Astrocyte (in vitro differentiated cells and primary cell): ENCODE data around the gene SOX4. TPM values are rescaled to one million over a fixed set of nuclear protein-coding genes. Genes with fewer than 3 reads are reported as not detected.
A peak's percentile ranks its signal among the peaks of the same experiment; 100 is the strongest.

ENCODE experiments used
- DNase-seq: peaks from one replicate; pipeline ENCODE4 v3.0.0-alpha.2; 2010; ENCODE audit warnings: low read depth
- FAIRE-seq: peaks from 2 replicates; lab custom pipeline; 2011; peaks lifted over from hg19 to GRCh38; lab: Jason Lieb, UNC
- H2AFZ ChIP-seq: 2 replicates; pipeline ENCODE4 v1.6.0; 2012; ENCODE audit warnings: low read depth, low read length, inconsistent platforms
- H3K27ac ChIP-seq: 2 replicates; pipeline ENCODE4 v1.5.1; 2011; ENCODE audit warnings: low read depth, low read length, inconsistent platforms
- H3K27me3 ChIP-seq: 2 replicates; pipeline ENCODE4 v1.6.0; 2011; ENCODE audit warnings: low read length, inconsistent platforms; ENCODE audit not compliant: insufficient read depth
- H3K36me3 ChIP-seq: 2 replicates; pipeline ENCODE4 v1.5.1; 2011; ENCODE audit warnings: low read length, inconsistent platforms; ENCODE audit not compliant: insufficient read depth
- H3K4me1 ChIP-seq: 2 replicates; pipeline ENCODE4 v1.5.1; 2011; ENCODE audit warnings: low read length, inconsistent platforms; ENCODE audit not compliant: insufficient read depth
- H3K4me2 ChIP-seq: 2 replicates; pipeline ENCODE4 v1.6.0; 2012; ENCODE audit warnings: low read length, inconsistent platforms
- H3K4me3 ChIP-seq: 2 replicates; pipeline ENCODE4 v1.5.1; 2011; ENCODE audit warnings: low read depth, mild to moderate bottlenecking, low read length, inconsistent platforms; ENCODE audit not compliant: insufficient read depth
- H3K79me2 ChIP-seq: 2 replicates; pipeline ENCODE4 v1.6.0; 2012; ENCODE audit warnings: mild to moderate bottlenecking, low read length, inconsistent platforms; ENCODE audit not compliant: insufficient read depth
- H3K9ac ChIP-seq: 2 replicates; pipeline ENCODE4 v1.6.0; 2012; ENCODE audit warnings: mild to moderate bottlenecking, low read length, inconsistent platforms
- H3K9me3 ChIP-seq: 2 replicates; pipeline ENCODE4 v1.5.1; 2012; ENCODE audit warnings: low read depth, mild to moderate bottlenecking, low read length, inconsistent platforms; ENCODE audit not compliant: insufficient read depth
- H4K20me1 ChIP-seq: 2 replicates; pipeline ENCODE4 v1.6.0; 2012; ENCODE audit warnings: low read length, inconsistent platforms; ENCODE audit not compliant: insufficient read depth
- H3K27ac Mint-ChIP-seq: one replicate; pipeline ENCODE4 v1.8.0; 2021; ENCODE audit warnings: mild to moderate bottlenecking, mixed read lengths; ENCODE audit not compliant: unreplicated experiment
- H3K27me3 Mint-ChIP-seq: one replicate; pipeline ENCODE4 v1.8.0; 2021; ENCODE audit warnings: low read depth, mixed read lengths; ENCODE audit not compliant: unreplicated experiment
- H3K36me3 Mint-ChIP-seq: one replicate; pipeline ENCODE4 v1.8.0; 2021; ENCODE audit warnings: low read depth, mixed read lengths; ENCODE audit not compliant: unreplicated experiment
- H3K4me1 Mint-ChIP-seq: one replicate; pipeline ENCODE4 v1.8.0; 2021; ENCODE audit warnings: low read depth, mixed read lengths; ENCODE audit not compliant: unreplicated experiment
- H3K4me3 Mint-ChIP-seq: one replicate; pipeline ENCODE4 v1.8.0; 2021; ENCODE audit warnings: mild to moderate bottlenecking, moderate library complexity, mixed read lengths; ENCODE audit not compliant: unreplicated experiment
- H3K9me3 Mint-ChIP-seq: one replicate; pipeline ENCODE4 v1.8.0; 2021; ENCODE audit warnings: mild to moderate bottlenecking, mixed read lengths; ENCODE audit not compliant: unreplicated experiment
- EZH2 ChIP-seq: IDR thresholded peaks from 2 replicates; pipeline ENCODE4 v1.6.1; 2012; ENCODE audit warnings: mild to moderate bottlenecking, low read length, inconsistent platforms; ENCODE audit not compliant: insufficient read depth
- total RNA-seq: library from RNA; stranded (reverse); gene quantifications from 2 replicates; pipeline ENCODE4 v1.2.1, GENCODE V29; 2021
- TF ChIP-seq, protein P1 (sequence below): IDR thresholded peaks from 2 replicates; pipeline ENCODE4 v1.5.1; 2011; ENCODE audit warnings: low read depth, mild to moderate bottlenecking, inconsistent platforms, low read length, moderate library complexity; ENCODE audit not compliant: insufficient read depth

Gene SOX4
- total RNA-seq, 1 donor from 2014 or later, result 108 TPM

DNA sequence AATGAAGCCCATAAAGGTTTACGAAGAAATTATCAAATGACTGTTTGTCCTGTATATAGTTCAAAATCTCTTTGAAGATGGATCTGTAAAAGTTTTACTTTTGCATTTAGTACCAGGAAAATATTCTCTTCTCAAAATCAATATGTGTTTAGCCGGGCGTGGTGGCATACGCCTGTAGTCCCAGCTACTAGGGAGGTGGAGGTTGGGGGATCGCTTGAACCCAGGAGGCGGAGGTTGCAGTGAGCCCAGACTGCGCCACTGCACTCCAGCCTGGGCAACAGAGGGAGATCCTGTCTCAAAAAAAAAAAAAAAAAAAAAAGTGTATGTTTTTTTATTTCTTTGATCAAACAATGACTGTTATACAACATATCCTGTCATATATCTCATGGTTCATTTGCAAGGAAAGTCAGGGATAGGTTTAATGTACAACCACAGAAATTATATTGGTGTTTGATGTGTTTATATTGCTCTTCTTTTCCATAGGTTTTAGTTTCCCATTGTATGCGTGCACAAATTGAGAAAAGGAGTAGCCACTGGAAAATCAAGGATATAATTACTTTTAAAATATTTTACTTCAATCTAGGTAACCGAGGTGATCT is 40.1 kb downstream of the SOX4 start:
- no peaks in the 10 kb centered on the region for H3K9me3 ChIP-seq
- no peak overlapping the region for H3K4me2 ChIP-seq
- FAIRE-seq (no peak), DNase-seq (no peak)
- no peak overlapping the region for H3K27ac Mint-ChIP-seq
- H3K79me2 ChIP-seq, result no peaks in the 10 kb centered on the region
- H4K20me1 ChIP-seq, result no peaks in the 10 kb centered on the region
- peak overlapping the region; percentile 87 for H3K27ac ChIP-seq
- no peak overlapping the region for H2AFZ ChIP-seq
- peak overlapping the region; percentile 58 for H3K9ac ChIP-seq
- no peaks in the 10 kb centered on the region for H3K27me3 Mint-ChIP-seq
- peaks cover 12% of the 10 kb centered on the region for H3K4me1 ChIP-seq
- no peak for TF ChIP-seq EZH2
- TF ChIP-seq, protein P1, sequence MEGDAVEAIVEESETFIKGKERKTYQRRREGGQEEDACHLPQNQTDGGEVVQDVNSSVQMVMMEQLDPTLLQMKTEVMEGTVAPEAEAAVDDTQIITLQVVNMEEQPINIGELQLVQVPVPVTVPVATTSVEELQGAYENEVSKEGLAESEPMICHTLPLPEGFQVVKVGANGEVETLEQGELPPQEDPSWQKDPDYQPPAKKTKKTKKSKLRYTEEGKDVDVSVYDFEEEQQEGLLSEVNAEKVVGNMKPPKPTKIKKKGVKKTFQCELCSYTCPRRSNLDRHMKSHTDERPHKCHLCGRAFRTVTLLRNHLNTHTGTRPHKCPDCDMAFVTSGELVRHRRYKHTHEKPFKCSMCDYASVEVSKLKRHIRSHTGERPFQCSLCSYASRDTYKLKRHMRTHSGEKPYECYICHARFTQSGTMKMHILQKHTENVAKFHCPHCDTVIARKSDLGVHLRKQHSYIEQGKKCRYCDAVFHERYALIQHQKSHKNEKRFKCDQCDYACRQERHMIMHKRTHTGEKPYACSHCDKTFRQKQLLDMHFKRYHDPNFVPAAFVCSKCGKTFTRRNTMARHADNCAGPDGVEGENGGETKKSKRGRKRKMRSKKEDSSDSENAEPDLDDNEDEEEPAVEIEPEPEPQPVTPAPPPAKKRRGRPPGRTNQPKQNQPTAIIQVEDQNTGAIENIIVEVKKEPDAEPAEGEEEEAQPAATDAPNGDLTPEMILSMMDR, result no peak
- no peaks in the 10 kb centered on the region for H3K27me3 ChIP-seq
- H3K4me3 ChIP-seq, result no peak overlapping the region
- H3K9me3 Mint-ChIP-seq, result no peaks in the 10 kb centered on the region
- H3K36me3 Mint-ChIP-seq, result no peaks in the 10 kb centered on the region
- no peaks in the 10 kb centered on the region for H3K36me3 ChIP-seq
- H3K4me1 Mint-ChIP-seq, result peaks cover 3% of the 10 kb centered on the region
- no peak overlapping the region for H3K4me3 Mint-ChIP-seq

DNA sequence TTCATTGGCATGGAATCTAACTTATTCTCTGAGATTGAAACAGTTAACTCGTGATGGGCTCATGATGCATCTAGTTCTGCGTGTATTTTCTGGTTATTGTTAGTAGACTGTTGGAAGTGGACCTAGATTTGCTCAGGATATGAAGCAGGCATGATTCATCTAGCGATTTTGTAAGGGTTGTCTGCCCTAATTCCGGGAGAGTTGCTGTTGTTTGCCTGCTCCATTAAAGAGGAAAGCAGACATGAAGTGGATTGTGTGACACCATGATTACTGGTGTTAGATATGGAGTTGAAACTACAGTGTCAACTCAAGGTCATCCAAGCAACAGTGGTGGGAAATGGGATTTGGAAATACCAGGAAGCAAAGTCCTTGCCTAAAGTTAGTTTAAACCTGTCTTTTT is 41.0 kb downstream of the SOX4 start:
- Mint-ChIP-seq H3K27ac (peak overlapping the region; percentile 1), H3K4me1 (peaks cover 3% of the 10 kb centered on the region), H3K36me3 (no peaks in the 10 kb centered on the region), H3K9me3 (no peaks in the 10 kb centered on the region), H3K4me3 (no peak overlapping the region), H3K27me3 (no peaks in the 10 kb centered on the region)
- Histone ChIP-seq H2AFZ (peak overlapping the region; percentile 54), H3K9ac (peak overlapping the region; percentile 58), H4K20me1 (no peaks in the 10 kb centered on the region), H3K79me2 (no peaks in the 10 kb centered on the region), H3K27ac (peak overlapping the region; percentile 87), H3K27me3 (no peaks in the 10 kb centered on the region), H3K36me3 (no peaks in the 10 kb centered on the region), H3K4me3 (no peak overlapping the region), H3K9me3 (no peaks in the 10 kb centered on the region), H3K4me2 (peak overlapping the region; percentile 62), H3K4me1 (peaks cover 12% of the 10 kb centered on the region)
- DNase-seq (peak; percentile 98), FAIRE-seq (peak; percentile 95)
- TF ChIP-seq, protein P1, result no peak
- no peak for TF ChIP-seq EZH2

DNA sequence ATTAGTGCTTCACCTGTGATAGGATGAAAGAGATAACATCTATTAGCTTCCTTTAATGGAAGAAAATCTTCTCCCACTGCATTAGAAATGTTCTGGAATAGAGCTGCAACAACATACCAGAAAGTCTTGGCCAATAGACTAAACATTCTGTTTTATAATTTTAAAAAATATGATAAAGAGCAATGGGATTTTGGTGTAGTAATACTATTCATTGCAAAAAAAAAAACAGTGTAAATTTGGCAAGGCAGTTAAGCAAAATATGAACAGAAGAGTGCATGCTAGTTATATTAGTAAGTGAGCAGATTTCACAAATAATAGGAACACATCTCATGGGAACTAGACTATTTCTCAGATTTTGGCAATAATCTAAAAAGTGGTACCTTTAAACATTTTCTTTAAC is 43.3 kb downstream of the SOX4 start:
- H3K4me2 ChIP-seq, result no peak overlapping the region
- Mint-ChIP-seq H3K36me3 (no peaks in the 10 kb centered on the region), H3K27me3 (no peaks in the 10 kb centered on the region), H3K4me3 (no peak overlapping the region), H3K27ac (no peak overlapping the region), H3K4me1 (peaks cover 3% of the 10 kb centered on the region), H3K9me3 (peaks cover 8% of the 10 kb centered on the region)
- peaks cover 12% of the 10 kb centered on the region for H3K4me1 ChIP-seq
- DNase-seq (no peak), FAIRE-seq (no peak)
- no peaks in the 10 kb centered on the region for H4K20me1 ChIP-seq
- no peaks in the 10 kb centered on the region for H3K79me2 ChIP-seq
- TF ChIP-seq, protein P1, result no peak
- TF ChIP-seq EZH2, result no peak
- H3K36me3 ChIP-seq, result no peaks in the 10 kb centered on the region
- H3K9ac ChIP-seq, result no peak overlapping the region
- H3K4me3 ChIP-seq, result no peak overlapping the region
- no peaks in the 10 kb centered on the region for H3K27me3 ChIP-seq
- H3K9me3 ChIP-seq, result peaks cover 3% of the 10 kb centered on the region
- H2AFZ ChIP-seq, result no peak overlapping the region
- H3K27ac ChIP-seq, result no peak overlapping the region
